Skin of body (tissue), 2 donors: Measurements from ENCODE around the gene TPSD1. TPM values are rescaled to one million over a fixed set of nuclear protein-coding genes. Genes with fewer than 3 reads are reported as not detected.

Experiments
- DNase-seq: peaks from one replicate; lab custom pipeline; 2025; lab: John Stamatoyannopoulos, UW
- total RNA-seq: library from RNA; depleted of rRNA; stranded (reverse); fragments of >200 nt; gene quantifications from one replicate; pipeline ENCODE4 v1.2.3, GENCODE V29; 2014

TPSD1 gene
- total RNA-seq, 1 donor from 2014 or later: 1.3 TPM

- DNase-seq: no peak
Measured at GRCh38 chr16:1297018-1297696, 41.3 kb downstream of the TPSD1 start.

- DNase-seq: no peak
Measured at GRCh38 chr16:1298406-1298805, 42.5 kb downstream of the TPSD1 start.

GRCh38 chr16:1299012-1299867, 43.4 kb downstream of the TPSD1 start:
- no peak for DNase-seq

- no peak for DNase-seq
Measured at GRCh38 chr16:1299868-1300203, 44.0 kb downstream of the TPSD1 start.

GRCh38 chr16:1300664-1301476, 45.0 kb downstream of the TPSD1 start:
- no peak for DNase-seq

GRCh38 chr16:1301562-1301961, 45.7 kb downstream of the TPSD1 start:
- DNase-seq: no peak

- no peak for DNase-seq
Measured at GRCh38 chr16:1305823-1306222, 50.0 kb downstream of the TPSD1 start.

GRCh38 chr16:1306334-1306733, 50.5 kb downstream of the TPSD1 start:
- DNase-seq: no peak

- peak; percentile 43 for DNase-seq
Measured at GRCh38 chr16:1308036-1308976, 52.4 kb downstream of the TPSD1 start.

Other genes with a start within 250 kb of the TPSD1 start
- not detected for gene SSTR5, start 183.3 kb upstream of the TPSD1 start, total RNA-seq
- not detected for gene C1QTNF8, start 159.8 kb upstream of the TPSD1 start, total RNA-seq
- gene CACNA1H, start 103.0 kb upstream of the TPSD1 start, total RNA-seq: 12.6 TPM
- not detected for gene TPSG1, start 30.8 kb upstream of the TPSD1 start, total RNA-seq
- gene TPSB2, start 25.9 kb upstream of the TPSD1 start, total RNA-seq: 3.9 TPM
- 11.6 TPM for gene TPSAB1, start 15.4 kb upstream of the TPSD1 start, total RNA-seq
- gene UBE2I, start 53.6 kb downstream of the TPSD1 start, total RNA-seq: 44.5 TPM
- gene BAIAP3, start 77.6 kb downstream of the TPSD1 start, total RNA-seq: 1.2 TPM
- 24.6 TPM for gene TSR3, start 95.8 kb downstream of the TPSD1 start, total RNA-seq
- gene GNPTG, start 95.9 kb downstream of the TPSD1 start, total RNA-seq: 24.6 TPM
- 9.8 TPM for gene UNKL, start 158.6 kb downstream of the TPSD1 start, total RNA-seq
- 8.1 TPM for gene UQCC4, start 164.7 kb downstream of the TPSD1 start, total RNA-seq
- not detected for gene PERCC1, start 175.0 kb downstream of the TPSD1 start, total RNA-seq
- gene CCDC154, start 188.5 kb downstream of the TPSD1 start, total RNA-seq: 0.49 TPM
- 34.8 TPM for gene CLCN7, start 219.0 kb downstream of the TPSD1 start, total RNA-seq
- gene PTX4, start 232.9 kb downstream of the TPSD1 start, total RNA-seq: 0.10 TPM
- gene TELO2, start 237.3 kb downstream of the TPSD1 start, total RNA-seq: 19.4 TPM